ENCODE results near the gene CPED1.

DNA sequence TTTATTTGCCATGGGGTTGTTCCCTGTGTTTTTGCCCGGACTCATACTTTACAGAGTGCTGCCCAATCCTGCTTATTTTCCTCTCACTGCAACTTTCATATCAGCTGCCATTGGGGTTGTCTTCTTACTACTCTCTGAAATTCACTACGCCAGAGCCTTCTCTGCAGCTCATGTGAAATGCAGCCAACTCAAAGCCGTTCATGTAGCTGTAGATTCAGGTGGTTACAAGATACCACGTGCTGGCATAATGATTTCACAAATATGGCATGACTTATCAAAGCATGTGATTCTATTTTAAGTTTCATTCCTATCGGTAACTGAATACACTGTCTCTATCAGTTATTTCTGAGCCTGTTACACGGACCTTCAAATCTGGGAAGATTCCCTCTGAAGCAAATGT, 210.0 kb downstream of the CPED1 start:
- TF ChIP-seq POLR2AphosphoS5 (IDR thresholded peaks at IDR 0.05; ENCODE audit: low read depth, low read length) (no peak), SIN3A (IDR thresholded peaks at IDR 0.05; ENCODE audit: borderline replicate concordance, insufficient read depth, low read depth, low read length) (no peak)
- TF ChIP-seq, protein P1, sequence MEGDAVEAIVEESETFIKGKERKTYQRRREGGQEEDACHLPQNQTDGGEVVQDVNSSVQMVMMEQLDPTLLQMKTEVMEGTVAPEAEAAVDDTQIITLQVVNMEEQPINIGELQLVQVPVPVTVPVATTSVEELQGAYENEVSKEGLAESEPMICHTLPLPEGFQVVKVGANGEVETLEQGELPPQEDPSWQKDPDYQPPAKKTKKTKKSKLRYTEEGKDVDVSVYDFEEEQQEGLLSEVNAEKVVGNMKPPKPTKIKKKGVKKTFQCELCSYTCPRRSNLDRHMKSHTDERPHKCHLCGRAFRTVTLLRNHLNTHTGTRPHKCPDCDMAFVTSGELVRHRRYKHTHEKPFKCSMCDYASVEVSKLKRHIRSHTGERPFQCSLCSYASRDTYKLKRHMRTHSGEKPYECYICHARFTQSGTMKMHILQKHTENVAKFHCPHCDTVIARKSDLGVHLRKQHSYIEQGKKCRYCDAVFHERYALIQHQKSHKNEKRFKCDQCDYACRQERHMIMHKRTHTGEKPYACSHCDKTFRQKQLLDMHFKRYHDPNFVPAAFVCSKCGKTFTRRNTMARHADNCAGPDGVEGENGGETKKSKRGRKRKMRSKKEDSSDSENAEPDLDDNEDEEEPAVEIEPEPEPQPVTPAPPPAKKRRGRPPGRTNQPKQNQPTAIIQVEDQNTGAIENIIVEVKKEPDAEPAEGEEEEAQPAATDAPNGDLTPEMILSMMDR (IDR thresholded peaks at IDR 0.05) = no peak
